Stomach (tissue), 9 donors: ENCODE measurements around the gene ATAD3A. TPM values are rescaled to one million over a fixed set of nuclear protein-coding genes. Genes with fewer than 3 reads are reported as not detected.
A peak's percentile ranks its signal among the peaks of the same experiment; 100 is the strongest.

ENCODE experiments used
- DNase-seq, 2 donors: peaks; one replicate each; pipeline versions ENCODE4 v3.0.0 to v3.0.0-alpha.2; 2013 to 2019
- H3K27ac ChIP-seq, 5 donors: fragments of 200-600 bp in 4 of 5; sonication (generic) in 4 of 5; one replicate each; pipeline ENCODE4 v1.5.1; 2013 to 2019; ENCODE audit warnings: mild to moderate bottlenecking in 1 of 5, moderate library complexity in 1 of 5
- H3K27me3 ChIP-seq, 3 donors: fragments of 200-600 bp; sonication (generic); one replicate each; pipeline ENCODE4 v1.5.1; 2017 to 2019; ENCODE audit warnings: mixed run types in 1 of 3
- H3K36me3 ChIP-seq, 4 donors: fragments of 200-600 bp; sonication (generic); 1 replicate in 3 of 4; 2 replicates in 1 of 4; pipeline ENCODE4 v1.5.1; 2016 to 2019
- H3K4me1 ChIP-seq, 4 donors: fragments of 200-600 bp; sonication (generic); one replicate each; pipeline ENCODE4 v1.5.1; 2016 to 2019
- H3K4me3 ChIP-seq, 4 donors: fragments of 200-600 bp; sonication (generic) in 3 of 4; one replicate each; pipeline ENCODE4 v1.5.1; 2016 to 2019; ENCODE audit warnings: mild to moderate bottlenecking in 1 of 4
- H3K9me3 ChIP-seq, 4 donors: fragments of 200-600 bp; sonication (generic); one replicate each; pipeline ENCODE4 v1.5.1; 2016 to 2019
- EP300 ChIP-seq: sonication (generic); formaldehyde crosslinking; IDR thresholded peaks from one replicate; pipeline ENCODE4 v1.6.1; 2017; ENCODE audit warnings: antibody characterized with exemption
- POLR2A ChIP-seq, 4 donors: fragments of 450-650 bp; IDR thresholded peaks; one replicate each; pipeline ENCODE4 v1.6.1; 2016; ENCODE audit warnings: antibody characterized with exemption in 4 of 4, control low read depth in 2 of 4, mild to moderate bottlenecking in 1 of 4, moderate library complexity in 1 of 4
- POLR2AphosphoS5 ChIP-seq, 3 donors: sonication (generic); formaldehyde crosslinking; IDR thresholded peaks; one replicate each; pipeline ENCODE4 v1.6.1; 2016; ENCODE audit warnings: antibody characterized with exemption in 3 of 3
- WGBS, 5 donors: extraction: QIAGEN DNeasy Blood & Tissue Kit in 3 of 5; methylation state at CpG; one replicate each; pipeline versions ENCODE4 v1.1.5 to v1.1.7; 2013 to 2018; 5-methylcytosine and 5-hydroxymethylcytosine counted together
- intact Hi-C: fragments of 100-400 bp; cut with DNase I; formaldehyde crosslinking; loops from one replicate; pipeline ENCODE4 v1.15.1; 2023; ENCODE audit warnings: low total_unique reads
- polyA plus RNA-seq, 3 donors: library from polyadenylated mRNA; stranded (reverse); fragments of 200-250 nt; gene quantifications; one replicate each; pipeline ENCODE4 v1.2.3, GENCODE V29; 2013
- total RNA-seq, 5 donors: library from RNA; depleted of rRNA; stranded (reverse); fragments of >200 nt; gene quantifications; one replicate each; pipeline versions ENCODE4 v1.1.0 to v1.2.3, GENCODE V29; 2014 to 2016
- TF ChIP-seq, protein P1 (sequence below), 7 experiments: fragments of 450-650 bp in 4 of 7; fragments of 200-600 bp in 3 of 7; sonication (generic) in 3 of 7; IDR thresholded peaks; one replicate each; pipeline ENCODE4 v1.5.1; 2016 to 2019; ENCODE audit warnings: antibody characterized with exemption in 7 of 7, control low read depth in 2 of 7, mild to moderate bottlenecking in 1 of 7
- donor health status: healthy with polysubstance abuse.
- donor health status: Bipolar disorder and iron deficiency.
- donor health status: healthy.

ATAD3A gene
- total and polyA plus RNA-seq, 8 donors = 10.6 to 92.1 (median 18.7) TPM

DNA sequence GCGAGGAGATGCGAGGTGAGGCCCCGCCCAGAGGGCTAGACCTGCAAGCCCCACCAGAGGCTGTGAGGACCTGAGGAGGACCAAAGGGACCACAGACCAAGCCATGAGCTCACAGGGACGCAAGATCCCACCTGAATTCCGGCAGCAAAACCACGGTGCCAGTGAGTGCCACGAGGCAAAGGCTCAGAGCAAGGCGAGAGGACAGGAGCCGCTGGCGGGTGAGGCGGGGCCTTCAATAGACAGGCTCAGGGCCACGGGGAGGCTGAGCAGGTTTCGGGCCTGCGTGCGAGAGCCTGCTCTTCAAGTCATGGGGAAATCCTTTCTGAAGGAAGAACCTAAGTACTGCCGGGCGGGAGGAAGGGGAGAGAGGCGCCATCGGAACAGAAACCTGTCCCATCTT is 35.5 kb downstream of the ATAD3A start:
- TF ChIP-seq EP300 = no peak
- no peak for TF ChIP-seq POLR2AphosphoS5 (IDR thresholded peaks at IDR 0.05)
- TF ChIP-seq, protein P1, sequence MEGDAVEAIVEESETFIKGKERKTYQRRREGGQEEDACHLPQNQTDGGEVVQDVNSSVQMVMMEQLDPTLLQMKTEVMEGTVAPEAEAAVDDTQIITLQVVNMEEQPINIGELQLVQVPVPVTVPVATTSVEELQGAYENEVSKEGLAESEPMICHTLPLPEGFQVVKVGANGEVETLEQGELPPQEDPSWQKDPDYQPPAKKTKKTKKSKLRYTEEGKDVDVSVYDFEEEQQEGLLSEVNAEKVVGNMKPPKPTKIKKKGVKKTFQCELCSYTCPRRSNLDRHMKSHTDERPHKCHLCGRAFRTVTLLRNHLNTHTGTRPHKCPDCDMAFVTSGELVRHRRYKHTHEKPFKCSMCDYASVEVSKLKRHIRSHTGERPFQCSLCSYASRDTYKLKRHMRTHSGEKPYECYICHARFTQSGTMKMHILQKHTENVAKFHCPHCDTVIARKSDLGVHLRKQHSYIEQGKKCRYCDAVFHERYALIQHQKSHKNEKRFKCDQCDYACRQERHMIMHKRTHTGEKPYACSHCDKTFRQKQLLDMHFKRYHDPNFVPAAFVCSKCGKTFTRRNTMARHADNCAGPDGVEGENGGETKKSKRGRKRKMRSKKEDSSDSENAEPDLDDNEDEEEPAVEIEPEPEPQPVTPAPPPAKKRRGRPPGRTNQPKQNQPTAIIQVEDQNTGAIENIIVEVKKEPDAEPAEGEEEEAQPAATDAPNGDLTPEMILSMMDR (IDR thresholded peaks at IDR 0.05) = no peak
- no peak for TF ChIP-seq POLR2A (IDR thresholded peaks at IDR 0.05)
- intact Hi-C loops = no loop called here
- whole genome bisulfite sequencing, 5 donors = 89 to 96% (median 92%) methylated on average over 18 to 19 of the region's 19 CpGs
- peaks cover 3 to 38% (median 19%) of the 10 kb centered on the region in 4 donors for H3K4me1 ChIP-seq
- H3K27ac ChIP-seq = no peak overlapping the region
- H3K36me3 ChIP-seq = peaks cover under 1 to 30% (median 22%) of the 10 kb centered on the region in 4 donors
- H3K27me3 ChIP-seq = no peaks in the 10 kb centered on the region
- no peak for DNase-seq
- no peak overlapping the region for H3K4me3 ChIP-seq
- H3K9me3 ChIP-seq = no peaks in the 10 kb centered on the region

DNA sequence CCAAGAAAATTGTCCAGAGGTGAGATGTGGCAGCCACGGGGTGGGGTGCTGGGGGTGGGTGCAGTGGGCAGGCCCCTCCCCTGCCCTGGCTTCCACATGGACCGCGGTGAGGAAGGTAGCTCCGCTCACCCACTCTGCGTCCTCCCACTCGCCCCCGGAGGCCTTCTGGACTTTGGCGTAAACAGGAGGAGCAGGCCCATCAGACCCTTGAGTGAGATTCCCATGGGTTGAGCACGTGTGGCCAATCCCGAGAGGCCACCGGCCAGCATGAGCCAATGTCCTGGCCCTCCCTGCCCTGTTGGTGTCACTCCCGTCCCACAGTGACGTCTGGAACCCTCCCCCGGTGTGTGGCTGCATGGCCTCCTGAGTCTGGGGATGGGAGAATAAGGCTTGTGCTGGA is 36.6 kb downstream of the ATAD3A start:
- Histone ChIP-seq H3K4me1 (peaks cover 3 to 32% (median 13%) of the 10 kb centered on the region in 4 donors), H3K27ac (no peak overlapping the region), H3K36me3 (peaks cover 0 to 19% (median 11%) of the 10 kb centered on the region in 4 donors), H3K9me3 (no peaks in the 10 kb centered on the region), H3K27me3 (no peaks in the 10 kb centered on the region), H3K4me3 (no peak overlapping the region)
- intact Hi-C loops = no loop called here
- DNase-seq = no peak
- WGBS, 5 donors = 74 to 89% (median 86%) methylated on average over 12 to 14 of the region's 14 CpGs
- TF ChIP-seq EP300 (no peak), POLR2A (IDR thresholded peaks at IDR 0.05) (no peak), POLR2AphosphoS5 (IDR thresholded peaks at IDR 0.05) (no peak)
- TF ChIP-seq, protein P1 (IDR thresholded peaks at IDR 0.05) = no peak

DNA sequence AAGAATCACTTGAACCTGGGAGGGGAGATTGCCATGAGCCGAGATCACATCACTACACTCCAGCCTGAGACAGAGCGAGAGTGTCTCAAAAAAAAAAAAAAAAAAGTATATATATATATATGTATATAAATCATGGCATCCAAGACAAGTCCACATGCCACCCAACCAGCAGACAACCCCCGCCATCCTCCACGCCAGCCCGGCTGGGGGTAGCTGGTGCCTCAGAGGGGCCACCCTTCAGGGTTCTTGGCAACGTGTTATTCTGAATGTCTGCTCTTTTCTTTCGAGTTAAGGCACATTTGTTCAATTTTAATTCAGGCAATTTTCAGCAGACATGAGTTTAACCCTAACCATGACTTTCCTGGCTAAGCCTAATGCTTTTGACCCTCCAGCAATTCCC is 38.1 kb downstream of the ATAD3A start:
- Histone ChIP-seq H3K4me1 (peaks cover 0 to 25% (median 13%) of the 10 kb centered on the region in 4 donors), H3K27me3 (no peaks in the 10 kb centered on the region), H3K36me3 (peaks cover 0 to 15% (median 10%) of the 10 kb centered on the region in 4 donors), H3K27ac (peak overlapping the region in 1 of 5 donors; percentile 43), H3K9me3 (no peaks in the 10 kb centered on the region), H3K4me3 (no peak overlapping the region)
- no peak for DNase-seq
- intact Hi-C loops = no loop called here
- 78 to 88% (median 84%) methylated on average over 7 of the region's 7 CpGs for WGBS, 5 donors
- TF ChIP-seq, protein P1 (IDR thresholded peaks at IDR 0.05) = no peak
- TF ChIP-seq POLR2A (IDR thresholded peaks at IDR 0.05) (no peak), POLR2AphosphoS5 (IDR thresholded peaks at IDR 0.05) (no peak), EP300 (no peak)

DNA sequence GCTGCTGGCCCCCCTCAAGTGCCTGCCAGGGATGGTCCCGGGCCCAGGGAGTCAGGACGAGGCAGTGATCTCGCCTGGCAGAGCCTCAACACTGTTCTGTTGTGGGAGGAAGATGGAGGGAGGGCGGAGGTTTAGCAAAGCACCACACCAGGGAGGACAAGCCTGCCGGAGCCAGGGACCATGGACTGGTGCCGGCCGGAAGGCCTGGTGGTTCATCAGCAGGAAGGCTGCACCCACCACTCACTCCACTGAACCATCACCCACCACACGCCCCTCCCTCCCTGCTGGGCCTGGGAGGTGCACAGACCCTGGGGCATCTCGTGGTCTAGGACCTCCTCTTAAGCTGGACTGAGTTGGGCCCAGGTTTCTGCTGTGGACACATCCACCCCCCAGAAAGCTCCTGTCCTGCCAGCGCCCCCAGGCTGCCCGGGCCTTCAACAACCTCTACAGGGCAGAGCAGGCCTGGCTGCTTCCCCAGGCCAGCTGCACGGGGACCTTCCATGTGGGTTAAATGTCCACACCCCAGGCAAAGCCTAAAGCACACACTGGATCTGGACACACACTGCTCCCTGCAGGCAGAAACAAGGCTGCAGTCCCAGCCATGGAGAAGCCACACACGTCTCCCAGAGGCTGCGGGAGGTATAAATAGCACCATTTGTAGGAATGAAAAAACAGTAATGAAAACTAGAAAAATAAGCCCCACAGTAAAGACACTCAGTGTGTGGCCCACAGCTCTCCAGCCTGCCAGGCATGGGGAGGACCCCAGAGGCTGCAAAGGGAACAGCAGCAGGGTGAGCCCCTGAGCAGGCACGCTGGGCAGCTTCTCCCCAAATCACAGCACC is 38.9 kb downstream of the ATAD3A start:
- DNase-seq = peak in 1 of 2 donors; percentile 69
- Histone ChIP-seq H3K9me3 (no peaks in the 10 kb centered on the region), H3K4me1 (peaks cover 0 to 26% (median 13%) of the 10 kb centered on the region in 4 donors), H3K4me3 (no peak overlapping the region), H3K36me3 (peaks cover 0 to 23% (median 13%) of the 10 kb centered on the region in 4 donors), H3K27me3 (no peaks in the 10 kb centered on the region), H3K27ac (peak overlapping the region in 1 of 5 donors; percentile 43)
- intact Hi-C loops = no loop called here
- 64 to 73% (median 69%) methylated on average over 13 to 15 of the region's 15 CpGs for whole genome bisulfite sequencing, 5 donors
- TF ChIP-seq POLR2A (IDR thresholded peaks at IDR 0.05) (no peak), EP300 (no peak), POLR2AphosphoS5 (IDR thresholded peaks at IDR 0.05) (no peak)
- TF ChIP-seq, protein P1 (IDR thresholded peaks at IDR 0.05) = no peak
